Small intestine (tissue), 7 donors: ENCODE data around the gene PRRC2B. TPM values are rescaled to one million over a fixed set of nuclear protein-coding genes. Genes with fewer than 3 reads are reported as not detected.

Experiments
- DNase-seq, 2 donors: peaks; one replicate each; pipeline versions ENCODE4 v3.0.0 to v3.0.0-alpha.2; 2013
- FAIRE-seq: peaks from 2 replicates; lab custom pipeline; 2012; peaks lifted over from hg19 to GRCh38; lab: Jason Lieb, UNC
- H3K27ac ChIP-seq, 3 donors: one replicate each; pipeline ENCODE4 v1.5.1; 2013; ENCODE audit warnings: low read length in 2 of 3, mild to moderate bottlenecking in 2 of 3, control low read depth in 1 of 3, inconsistent platforms in 1 of 3, low read depth in 1 of 3, moderate library complexity in 1 of 3
- H3K27me3 ChIP-seq, 3 donors: one replicate each; pipeline ENCODE4 v1.6.1; 2013; ENCODE audit warnings: low read length in 3 of 3, inconsistent platforms in 1 of 3; ENCODE audit not compliant: control insufficient read depth in 3 of 3, insufficient read depth in 3 of 3
- H3K36me3 ChIP-seq, 3 donors: one replicate each; pipeline ENCODE4 v1.6.1; 2013; ENCODE audit warnings: low read length in 3 of 3, inconsistent platforms in 1 of 3, low read depth in 1 of 3, mild to moderate bottlenecking in 1 of 3, moderate library complexity in 1 of 3; ENCODE audit not compliant: control insufficient read depth in 3 of 3, insufficient read depth in 2 of 3
- H3K4me1 ChIP-seq, 3 donors: one replicate each; pipeline ENCODE4 v1.6.1; 2013; ENCODE audit warnings: low read length in 2 of 3, inconsistent platforms in 1 of 3, low read depth in 1 of 3, mild to moderate bottlenecking in 1 of 3, moderate library complexity in 1 of 3; ENCODE audit not compliant: control insufficient read depth in 3 of 3, insufficient read depth in 2 of 3
- H3K4me3 ChIP-seq, 3 donors: one replicate each; pipeline ENCODE4 v1.5.1; 2013; ENCODE audit warnings: low read length in 3 of 3, control low read depth in 1 of 3, inconsistent platforms in 1 of 3, low read depth in 1 of 3, mild to moderate bottlenecking in 1 of 3, moderate library complexity in 1 of 3
- H3K9me3 ChIP-seq, 2 donors: one replicate each; pipeline ENCODE4 v1.6.1; 2013; ENCODE audit warnings: low read depth in 1 of 2, low read length in 1 of 2; ENCODE audit not compliant: control insufficient read depth in 2 of 2, insufficient read depth in 1 of 2
- WGBS, 3 donors: extraction: QIAGEN DNeasy Blood & Tissue Kit; methylation state at CpG; one replicate each; pipeline ENCODE4 v1.1.7; 2013; 5-methylcytosine and 5-hydroxymethylcytosine counted together
- polyA plus RNA-seq, 4 donors: library from polyadenylated mRNA; stranded (reverse) in 3 of 4; unstranded in 1 of 4; fragments of 200-250 nt in 3 of 4; fragments of 120-200 nt in 1 of 4; gene quantifications; one replicate each; pipeline versions ENCODE4 v1.2.1 to v1.2.3, GENCODE V29; 2013
- donor health status: healthy with polysubstance abuse.
- donor health status: control.
- donor health status: control.
- donor health status: Bipolar disorder and iron deficiency.
- donor health status: healthy.

PRRC2B gene
- polyA plus RNA-seq, 4 donors, result 18.9 to 138 (median 40.7) TPM

- DNase-seq (no peak), FAIRE-seq (no peak)
- no peak overlapping the region for H3K27ac ChIP-seq
- peaks cover 0 to 30% (median 0%) of the 10 kb centered on the region in 3 donors for H3K36me3 ChIP-seq
- no peaks in the 10 kb centered on the region for H3K9me3 ChIP-seq
- H3K4me1 ChIP-seq, result peaks cover 8 to 38% (median 29%) of the 10 kb centered on the region in 3 donors
- H3K27me3 ChIP-seq, result no peaks in the 10 kb centered on the region
- WGBS, 3 donors, result 81 to 85% (median 84%) methylated on average over 7 of the region's 7 CpGs
- H3K4me3 ChIP-seq, result no peak overlapping the region
These were observed 6.1 kb downstream of the PRRC2B start for GRCh38 chr9:131399972-131400371.

- Histone ChIP-seq H3K27ac (no peak overlapping the region), H3K27me3 (no peaks in the 10 kb centered on the region), H3K4me3 (no peak overlapping the region), H3K9me3 (no peaks in the 10 kb centered on the region), H3K36me3 (peaks cover 0 to 33% (median 0%) of the 10 kb centered on the region in 3 donors), H3K4me1 (peaks cover 13 to 41% (median 33%) of the 10 kb centered on the region in 3 donors)
- WGBS, 3 donors, result 79 to 89% (median 88%) methylated on average over 6 of the region's 6 CpGs
- DNase-seq (no peak), FAIRE-seq (no peak)
These were observed 6.7 kb downstream of the PRRC2B start for GRCh38 chr9:131400627-131401026.

GRCh38 chr9:131402073-131402472 lies 8.2 kb downstream of the PRRC2B start:
- Histone ChIP-seq H3K4me3 (no peak overlapping the region), H3K9me3 (no peaks in the 10 kb centered on the region), H3K27ac (peak overlapping the region in 1 of 3 donors; percentile 83), H3K36me3 (peaks cover 0 to 39% (median 0%) of the 10 kb centered on the region in 3 donors), H3K4me1 (peaks cover 15 to 43% (median 38%) of the 10 kb centered on the region in 3 donors), H3K27me3 (no peaks in the 10 kb centered on the region)
- FAIRE-seq, result no peak
- 76 to 82% (median 78%) methylated on average over 6 of the region's 6 CpGs for WGBS, 3 donors
- DNase-seq, result no peak

GRCh38 chr9:131402738-131403492 lies 9.0 kb downstream of the PRRC2B start:
- Histone ChIP-seq H3K4me3 (no peak overlapping the region), H3K36me3 (peaks cover 0 to 45% (median 0%) of the 10 kb centered on the region in 3 donors), H3K27me3 (no peaks in the 10 kb centered on the region), H3K4me1 (peaks cover 17 to 44% (median 40%) of the 10 kb centered on the region in 3 donors), H3K27ac (peak overlapping the region; percentile 17 to 83 (median 46)), H3K9me3 (no peaks in the 10 kb centered on the region)
- WGBS, 3 donors, result 21 to 38% (median 32%) methylated on average over 12 of the region's 12 CpGs
- DNase-seq (peak; percentile 65 to 71), FAIRE-seq (no peak)

- no peak overlapping the region for H3K4me3 ChIP-seq
- peaks cover 0 to 40% (median 0%) of the 10 kb centered on the region in 3 donors for H3K36me3 ChIP-seq
- H3K27me3 ChIP-seq, result no peaks in the 10 kb centered on the region
- no peak for DNase-seq
- FAIRE-seq, result no peak
- H3K9me3 ChIP-seq, result no peaks in the 10 kb centered on the region
- H3K4me1 ChIP-seq, result peaks cover 18 to 43% (median 41%) of the 10 kb centered on the region in 3 donors
- no peak overlapping the region for H3K27ac ChIP-seq
- 89 to 92% (median 90%) methylated on average over 6 of the region's 6 CpGs for WGBS, 3 donors
These were observed 9.5 kb downstream of the PRRC2B start for GRCh38 chr9:131403493-131403773.

- H3K4me1 ChIP-seq, result peaks cover 18 to 41% (median 40%) of the 10 kb centered on the region in 3 donors
- no peak overlapping the region for H3K4me3 ChIP-seq
- H3K27ac ChIP-seq, result no peak overlapping the region
- no peak for FAIRE-seq
- no peak for DNase-seq
- H3K36me3 ChIP-seq, result peaks cover 0 to 39% (median 0%) of the 10 kb centered on the region in 3 donors
- 42 to 53% (median 43%) methylated on average over 5 of the region's 5 CpGs for WGBS, 3 donors
- no peaks in the 10 kb centered on the region for H3K9me3 ChIP-seq
- H3K27me3 ChIP-seq, result no peaks in the 10 kb centered on the region
These were observed 10.7 kb downstream of the PRRC2B start for GRCh38 chr9:131404581-131404980.

GRCh38 chr9:131404987-131405386 lies 11.1 kb downstream of the PRRC2B start:
- Histone ChIP-seq H3K4me3 (no peak overlapping the region), H3K27ac (no peak overlapping the region), H3K36me3 (peaks cover 0 to 38% (median 0%) of the 10 kb centered on the region in 3 donors), H3K27me3 (no peaks in the 10 kb centered on the region), H3K4me1 (peaks cover 18 to 41% (median 41%) of the 10 kb centered on the region in 3 donors), H3K9me3 (no peaks in the 10 kb centered on the region)
- no peak for DNase-seq
- 64 to 74% (median 65%) methylated on average over 7 of the region's 7 CpGs for WGBS, 3 donors
- no peak for FAIRE-seq

- Histone ChIP-seq H3K36me3 (peaks cover 0 to 41% (median 0%) of the 10 kb centered on the region in 3 donors), H3K27me3 (no peaks in the 10 kb centered on the region), H3K9me3 (no peaks in the 10 kb centered on the region), H3K4me3 (no peak overlapping the region), H3K27ac (peak overlapping the region in 1 of 3 donors; percentile 71), H3K4me1 (peaks cover 18 to 46% (median 41%) of the 10 kb centered on the region in 3 donors)
- DNase-seq, result no peak
- 31 to 47% (median 36%) methylated on average over 6 of the region's 6 CpGs for WGBS, 3 donors
- FAIRE-seq, result no peak
These were observed 11.5 kb downstream of the PRRC2B start for GRCh38 chr9:131405428-131405827.
